Naive B cell (primary cell): ENCODE results near the gene PCDH9. TPM values are rescaled to one million over a fixed set of nuclear protein-coding genes. Genes with fewer than 3 reads are reported as not detected.

ENCODE experiments used
- ATAC-seq, 2 donors: fragments of 150-1000 bp; cut with Tn5 transposase; 2 replicates each; pipeline ENCODE4 v1.10.0; 2021; ENCODE audit warnings: low read depth in 2 of 2, mild to moderate bottlenecking in 2 of 2, moderate library complexity in 2 of 2
- DNase-seq: peaks from one replicate; pipeline ENCODE4 v3.0.0; 2022
- H3K27ac Mint-ChIP-seq, 6 donors: one replicate each; pipeline ENCODE4 v1.8.0; 2020 to 2022; ENCODE audit warnings: mild to moderate bottlenecking in 6 of 6, mixed read lengths in 6 of 6, moderate library complexity in 5 of 6, inconsistent platforms in 2 of 6
- H3K27me3 Mint-ChIP-seq, 3 donors: one replicate each; pipeline ENCODE4 v1.8.0; 2021 to 2022; ENCODE audit warnings: mixed read lengths in 3 of 3, mild to moderate bottlenecking in 1 of 3
- H3K36me3 Mint-ChIP-seq, 2 donors: one replicate each; pipeline ENCODE4 v1.8.0; 2020 to 2022; ENCODE audit warnings: mixed read lengths in 2 of 2, inconsistent platforms in 1 of 2, mild to moderate bottlenecking in 1 of 2
- H3K4me1 Mint-ChIP-seq, 3 donors: one replicate each; pipeline ENCODE4 v1.8.0; 2020 to 2022; ENCODE audit warnings: mixed read lengths in 3 of 3, inconsistent platforms in 1 of 3, mild to moderate bottlenecking in 1 of 3, moderate library complexity in 1 of 3
- H3K4me3 Mint-ChIP-seq, 8 donors: one replicate each; pipeline ENCODE4 v1.8.0; 2020 to 2022; ENCODE audit warnings: mild to moderate bottlenecking in 8 of 8, mixed read lengths in 8 of 8, moderate library complexity in 8 of 8, inconsistent platforms in 2 of 8
- H3K9me3 Mint-ChIP-seq, 7 donors: one replicate each; pipeline ENCODE4 v1.8.0; 2020 to 2022; ENCODE audit warnings: mixed read lengths in 7 of 7, mild to moderate bottlenecking in 5 of 7, inconsistent platforms in 2 of 7, moderate library complexity in 1 of 7
- polyA plus RNA-seq, 6 donors: library from polyadenylated mRNA; unstranded; fragments of 300-500 nt; fragmentation: Illumina TruSeq; gene quantifications; one replicate each; pipeline ENCODE4 v1.2.3, GENCODE V29; 2021; ENCODE audit warnings: low read depth in 6 of 6

PCDH9 gene
- polyA plus RNA-seq, 6 donors from 2014 or later: 49.9 to 70.2 (median 57.2) TPM

DNA sequence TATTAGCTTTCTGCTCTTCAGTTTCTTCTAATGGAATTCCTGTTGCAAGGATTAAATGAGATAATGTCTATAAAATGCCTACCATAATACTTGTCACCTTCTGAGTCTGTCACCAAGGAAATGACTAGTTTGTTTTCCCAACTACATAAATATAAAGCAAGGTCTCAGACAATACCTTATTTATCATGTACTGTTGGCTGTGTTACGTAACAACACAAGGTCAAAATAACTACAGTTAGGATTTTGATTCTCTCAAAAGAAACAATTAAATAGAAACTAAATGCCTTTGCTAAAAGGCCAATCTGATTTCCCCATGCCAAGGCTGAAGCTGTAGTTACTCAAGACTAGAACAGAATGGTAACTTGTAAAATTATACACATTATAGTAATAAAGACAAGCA is 134.5 kb downstream of the PCDH9 start:
- H3K27ac Mint-ChIP-seq: no peak overlapping the region
- no peaks in the 10 kb centered on the region for H3K27me3 Mint-ChIP-seq
- ATAC-seq (no peak), DNase-seq (no peak)
- no peaks in the 10 kb centered on the region for H3K9me3 Mint-ChIP-seq
- H3K4me3 Mint-ChIP-seq: no peak overlapping the region
- no peaks in the 10 kb centered on the region for H3K36me3 Mint-ChIP-seq
- peaks cover 0 to 3% (median 2%) of the 10 kb centered on the region in 3 donors for H3K4me1 Mint-ChIP-seq

DNA sequence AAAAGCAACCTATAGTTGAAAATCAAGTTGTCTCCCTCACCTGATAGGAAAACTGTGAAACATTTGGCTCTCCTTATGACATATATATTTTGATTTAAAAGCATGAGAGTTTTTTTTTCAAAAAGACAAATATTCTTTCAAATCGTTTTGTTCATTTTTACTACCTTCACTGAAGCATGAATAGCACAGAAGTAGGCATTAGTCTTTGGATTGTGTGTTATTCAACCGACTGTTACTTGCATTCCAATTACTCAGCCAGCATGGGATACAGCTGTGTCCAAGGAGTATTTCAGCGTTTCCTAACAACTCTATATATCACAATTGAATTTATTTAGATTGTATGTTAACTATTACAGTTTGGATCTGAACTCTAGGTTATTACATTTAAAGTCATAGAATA is 135.2 kb downstream of the PCDH9 start:
- Mint-ChIP-seq H3K4me3 (no peak overlapping the region), H3K4me1 (peaks cover 0 to 3% (median 2%) of the 10 kb centered on the region in 3 donors), H3K27me3 (no peaks in the 10 kb centered on the region), H3K36me3 (no peaks in the 10 kb centered on the region), H3K27ac (no peak overlapping the region), H3K9me3 (no peaks in the 10 kb centered on the region)
- ATAC-seq: no peak
- no peak for DNase-seq

DNA sequence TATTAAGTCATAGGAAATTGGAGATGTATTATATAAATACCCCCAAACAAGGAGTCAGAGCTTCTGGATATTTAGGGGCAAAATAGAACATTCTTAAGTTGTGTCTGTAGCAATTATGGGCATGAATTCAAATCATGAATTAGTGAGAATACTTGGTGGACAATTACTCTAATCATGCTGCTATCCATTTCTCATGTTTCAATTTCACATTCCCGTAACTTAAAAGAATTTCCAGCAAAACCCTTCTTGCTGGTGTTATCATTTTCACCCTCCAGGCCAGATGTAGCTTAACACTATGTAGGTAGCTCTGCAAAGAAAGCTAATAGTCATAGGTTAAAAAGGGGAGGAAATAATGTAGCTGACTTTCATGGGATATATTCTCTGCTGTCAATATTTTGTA is 136.1 kb downstream of the PCDH9 start:
- no peaks in the 10 kb centered on the region for H3K9me3 Mint-ChIP-seq
- ATAC-seq: no peak
- H3K36me3 Mint-ChIP-seq: no peaks in the 10 kb centered on the region

DNA sequence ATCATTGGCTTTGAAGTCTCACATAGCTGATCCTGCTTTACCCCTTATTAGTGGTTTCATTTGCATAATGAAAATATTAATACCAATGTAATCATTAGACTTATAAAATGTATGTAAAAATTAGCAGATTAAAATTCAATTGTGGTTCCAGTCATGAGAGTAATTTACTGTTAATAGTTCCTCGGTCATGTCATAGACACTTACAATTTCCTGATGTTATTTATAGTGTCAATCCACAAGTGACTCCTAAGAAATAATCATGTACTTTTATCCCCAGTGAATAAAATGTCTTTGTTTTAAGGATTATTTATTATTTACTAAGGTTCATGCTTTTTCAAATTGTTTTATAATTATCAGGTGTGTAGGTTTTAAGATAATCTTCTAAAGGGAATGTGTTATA is 138.5 kb downstream of the PCDH9 start:
- Mint-ChIP-seq H3K36me3 (no peaks in the 10 kb centered on the region), H3K9me3 (no peaks in the 10 kb centered on the region), H3K27ac (no peak overlapping the region), H3K4me3 (no peak overlapping the region), H3K4me1 (peaks cover under 1 to 3% (median 2%) of the 10 kb centered on the region in 3 donors), H3K27me3 (no peaks in the 10 kb centered on the region)
- DNase-seq: no peak
- no peak for ATAC-seq

More for the DNA sequence above, 136.1 kb downstream of the PCDH9 start:
- Mint-ChIP-seq H3K4me1 (peaks cover 0 to 3% (median 2%) of the 10 kb centered on the region in 3 donors), H3K27me3 (no peaks in the 10 kb centered on the region), H3K27ac (no peak overlapping the region), H3K4me3 (no peak overlapping the region)
- no peak for DNase-seq

DNA sequence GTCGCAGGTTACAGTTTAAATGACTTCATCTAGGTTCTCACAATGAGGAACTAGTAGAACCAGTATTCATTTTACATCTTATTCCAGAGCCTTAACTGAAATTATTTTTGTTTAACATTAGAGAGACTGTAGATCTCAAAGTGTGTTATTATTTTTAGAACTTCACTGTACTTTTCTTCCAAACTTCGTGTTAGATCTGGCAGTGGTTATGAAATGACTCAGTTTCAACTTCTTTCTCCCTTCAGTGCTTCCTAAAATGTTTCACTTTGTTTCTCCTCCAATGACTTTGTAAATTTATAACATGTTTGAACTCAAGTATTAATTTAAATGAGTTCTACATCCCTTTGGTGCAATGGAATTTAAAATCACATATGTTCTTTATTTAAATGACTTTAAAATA is 139.3 kb downstream of the PCDH9 start:
- ATAC-seq (no peak), DNase-seq (no peak)
- Mint-ChIP-seq H3K27me3 (no peaks in the 10 kb centered on the region), H3K27ac (peak overlapping the region in 1 of 6 donors; percentile 34), H3K36me3 (no peaks in the 10 kb centered on the region), H3K4me1 (peaks cover 0 to 7% (median 5%) of the 10 kb centered on the region in 3 donors), H3K9me3 (no peaks in the 10 kb centered on the region), H3K4me3 (no peak overlapping the region)

DNA sequence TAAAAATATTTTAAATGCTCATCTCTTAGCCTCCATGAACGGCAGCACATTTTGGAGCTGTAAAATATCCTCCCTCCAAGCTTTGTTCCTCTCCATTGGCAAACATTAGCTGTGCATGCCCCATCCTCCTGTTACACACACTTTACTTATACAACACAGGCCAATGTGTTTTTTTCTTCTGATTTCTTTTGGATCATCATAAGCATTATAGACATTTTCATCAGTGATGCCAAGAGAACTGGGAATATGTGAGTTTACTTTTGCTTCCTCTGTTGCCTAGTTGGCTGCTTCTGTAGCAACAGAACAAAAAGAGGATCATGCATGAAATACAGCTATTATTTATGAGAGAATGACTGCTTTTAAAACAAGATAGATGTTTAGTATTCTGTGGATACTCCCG is 142.6 kb downstream of the PCDH9 start:
- Mint-ChIP-seq H3K36me3 (no peaks in the 10 kb centered on the region), H3K27me3 (no peaks in the 10 kb centered on the region), H3K4me1 (peaks cover 0 to 7% (median 5%) of the 10 kb centered on the region in 3 donors), H3K4me3 (no peak overlapping the region), H3K27ac (peak overlapping the region in 1 of 6 donors; percentile 47), H3K9me3 (no peaks in the 10 kb centered on the region)
- DNase-seq (no peak), ATAC-seq (no peak)

DNA sequence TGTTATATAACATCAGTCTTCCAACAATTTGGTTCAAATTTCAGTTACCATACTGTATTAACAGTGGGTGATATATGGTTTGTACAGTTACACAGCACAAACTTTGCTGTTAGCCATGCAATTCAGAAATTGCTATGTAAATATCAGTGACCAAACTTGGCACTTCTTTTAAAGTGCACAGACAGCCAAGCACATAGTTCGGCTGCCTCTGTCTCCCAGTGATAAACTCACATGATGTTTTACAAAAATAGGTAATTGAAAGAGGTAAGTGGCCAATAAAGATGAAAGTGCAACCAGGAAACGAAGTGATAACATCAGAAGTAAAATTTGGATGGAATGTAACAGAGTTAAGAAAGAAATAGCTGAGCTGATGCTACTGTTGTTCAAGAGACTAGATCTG is 143.9 kb downstream of the PCDH9 start:
- no peak for ATAC-seq
- no peaks in the 10 kb centered on the region for H3K36me3 Mint-ChIP-seq
- H3K27ac Mint-ChIP-seq: no peak overlapping the region
- no peak overlapping the region for H3K4me3 Mint-ChIP-seq
- H3K27me3 Mint-ChIP-seq: no peaks in the 10 kb centered on the region
- no peak for DNase-seq
- no peaks in the 10 kb centered on the region for H3K9me3 Mint-ChIP-seq
- H3K4me1 Mint-ChIP-seq: peaks cover 0 to 7% (median 5%) of the 10 kb centered on the region in 3 donors

DNA sequence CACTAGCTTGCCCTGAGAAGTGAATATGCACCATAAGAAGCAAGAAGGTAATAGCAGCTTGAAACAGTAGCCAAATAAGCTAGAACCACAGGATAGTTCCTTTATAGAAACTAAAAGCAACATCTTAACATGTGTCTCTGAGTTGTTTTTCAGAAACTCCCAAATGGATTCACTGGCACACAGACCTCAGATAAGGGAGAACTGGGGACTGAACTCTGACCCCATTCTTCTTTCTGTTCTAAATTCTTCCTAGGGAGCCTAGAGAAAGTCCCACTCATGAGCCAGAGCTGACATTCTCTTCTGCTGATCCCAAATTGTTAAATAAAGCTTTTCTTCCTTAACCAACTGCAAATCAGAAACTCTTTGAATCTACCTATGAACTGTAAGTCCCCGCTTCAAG is 146.1 kb downstream of the PCDH9 start:
- Mint-ChIP-seq H3K36me3 (no peaks in the 10 kb centered on the region), H3K27me3 (no peaks in the 10 kb centered on the region), H3K27ac (peak overlapping the region in 1 of 6 donors; percentile 17), H3K4me3 (no peak overlapping the region), H3K4me1 (peaks cover 0 to 5% (median 4%) of the 10 kb centered on the region in 3 donors), H3K9me3 (no peaks in the 10 kb centered on the region)
- ATAC-seq (no peak), DNase-seq (no peak)

DNA sequence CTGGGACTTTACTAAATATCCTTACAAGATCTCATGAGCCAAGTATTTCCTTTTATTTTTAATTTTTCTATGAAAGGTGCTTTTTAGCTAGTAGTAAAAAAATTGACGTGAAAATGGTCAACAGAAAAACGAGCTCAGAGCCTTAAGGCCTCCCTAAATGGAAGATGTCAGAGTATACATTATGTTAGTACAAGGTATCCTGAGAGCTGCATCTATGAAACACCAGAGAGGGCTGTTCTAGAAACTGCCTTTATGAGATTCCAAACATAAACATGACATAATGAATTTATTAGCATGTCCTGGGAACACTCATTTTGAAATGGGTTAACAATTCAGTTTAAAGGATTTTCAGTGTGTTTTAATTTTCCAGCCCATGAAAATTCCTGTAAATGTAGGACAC is 146.6 kb downstream of the PCDH9 start:
- ATAC-seq (no peak), DNase-seq (no peak)
- Mint-ChIP-seq H3K4me1 (peaks cover under 1 to 8% (median 4%) of the 10 kb centered on the region in 3 donors), H3K36me3 (no peaks in the 10 kb centered on the region), H3K27me3 (no peaks in the 10 kb centered on the region), H3K9me3 (no peaks in the 10 kb centered on the region), H3K4me3 (no peak overlapping the region), H3K27ac (peak overlapping the region in 1 of 6 donors; percentile 17)

DNA sequence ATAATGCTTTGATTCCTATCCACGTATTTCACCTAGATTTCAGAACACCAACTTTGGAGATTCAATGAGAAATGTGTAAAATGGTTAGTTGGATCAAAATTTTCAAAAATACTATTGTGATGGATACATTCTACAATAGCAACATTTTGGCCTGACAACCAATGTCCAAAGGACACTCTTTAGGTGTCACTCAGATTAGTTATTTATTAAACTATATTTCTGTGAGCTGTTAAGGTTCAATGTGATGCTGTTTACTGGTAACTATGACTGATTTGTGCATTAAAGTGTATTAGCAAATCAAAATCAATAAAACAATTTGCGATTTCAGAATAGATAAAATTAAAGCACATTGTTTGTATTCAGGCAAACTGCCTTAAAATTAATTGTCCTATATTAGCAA is 149.8 kb downstream of the PCDH9 start:
- ATAC-seq: no peak

DNA sequence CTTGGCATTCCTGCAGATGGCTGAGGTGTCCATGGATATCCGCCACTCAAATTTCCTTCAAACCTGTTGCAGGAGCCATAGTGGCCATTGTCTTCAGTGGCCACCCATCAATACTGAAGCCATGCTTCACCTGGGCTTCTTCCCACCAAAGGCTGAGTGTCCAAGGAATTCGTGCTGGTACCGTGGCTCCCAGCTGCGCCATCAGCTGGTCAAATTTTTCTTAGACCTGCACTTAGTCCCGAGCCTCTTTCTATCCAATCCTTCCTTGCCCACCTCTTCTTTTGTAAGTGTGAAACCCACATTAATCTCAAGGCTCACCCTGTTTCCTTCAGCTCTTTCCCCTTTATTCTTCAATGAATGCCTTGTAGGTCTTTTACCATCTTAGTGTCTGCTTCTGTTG is 152.1 kb downstream of the PCDH9 start:
- peak overlapping the region in 1 of 6 donors; percentile 56 for H3K27ac Mint-ChIP-seq
- peaks cover 0 to 5% (median 0%) of the 10 kb centered on the region in 7 donors for H3K9me3 Mint-ChIP-seq
- no peaks in the 10 kb centered on the region for H3K27me3 Mint-ChIP-seq
- H3K4me3 Mint-ChIP-seq: no peak overlapping the region
- no peaks in the 10 kb centered on the region for H3K36me3 Mint-ChIP-seq
- peaks cover 10 to 16% (median 15%) of the 10 kb centered on the region in 3 donors for H3K4me1 Mint-ChIP-seq
- ATAC-seq (no peak), DNase-seq (no peak)

More for the DNA sequence above, 149.8 kb downstream of the PCDH9 start:
- Mint-ChIP-seq H3K27me3 (no peaks in the 10 kb centered on the region), H3K27ac (no peak overlapping the region), H3K36me3 (no peaks in the 10 kb centered on the region), H3K4me1 (peaks cover 5 to 16% (median 15%) of the 10 kb centered on the region in 3 donors), H3K9me3 (peaks cover 0 to 5% (median 0%) of the 10 kb centered on the region in 7 donors), H3K4me3 (no peak overlapping the region)
- no peak for DNase-seq

DNA sequence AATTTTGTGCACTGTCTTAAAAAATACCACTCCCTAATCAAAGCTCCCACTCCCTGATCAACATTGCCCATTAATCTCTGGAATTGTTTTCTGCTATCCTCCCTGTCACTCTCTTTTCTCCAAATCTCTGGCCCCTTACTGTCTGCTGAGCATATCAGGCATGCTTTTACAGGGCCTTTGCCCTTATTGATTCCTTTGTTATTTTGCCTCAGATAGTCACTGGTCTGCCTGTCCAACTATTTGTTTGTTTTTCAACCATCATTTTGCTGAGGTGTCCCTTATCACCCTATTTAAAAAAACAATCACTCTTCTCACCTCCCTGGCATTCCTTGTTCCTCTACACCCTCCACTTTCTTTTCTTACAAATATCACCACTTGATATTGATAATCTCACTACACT is 153.0 kb downstream of the PCDH9 start:
- DNase-seq: no peak
- no peak for ATAC-seq
- Mint-ChIP-seq H3K9me3 (peaks cover 0 to 5% (median 0%) of the 10 kb centered on the region in 7 donors), H3K4me3 (no peak overlapping the region), H3K27ac (peak overlapping the region in 3 of 6 donors; percentile 14 to 62 (median 27)), H3K4me1 (peaks cover 15 to 20% (median 19%) of the 10 kb centered on the region in 3 donors), H3K36me3 (no peaks in the 10 kb centered on the region), H3K27me3 (no peaks in the 10 kb centered on the region)

DNA sequence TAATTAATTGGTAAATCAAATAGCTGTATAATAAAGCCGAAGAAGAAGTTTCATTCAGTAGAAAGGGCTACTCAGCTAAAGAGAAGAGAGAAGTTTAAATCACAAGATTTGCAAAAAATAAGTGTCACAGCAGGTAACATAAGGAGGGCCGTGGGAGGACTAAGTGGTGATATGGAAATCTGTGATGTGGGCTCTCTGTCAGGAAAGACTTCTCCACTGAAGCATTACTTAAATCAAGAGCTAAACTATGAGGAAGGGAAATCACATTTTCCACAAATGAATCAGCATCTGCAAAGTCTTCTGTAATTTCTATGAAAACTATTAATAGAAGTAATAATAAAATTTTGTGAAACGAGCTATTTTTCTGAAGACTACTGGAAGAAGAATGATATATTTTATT is 153.8 kb downstream of the PCDH9 start:
- DNase-seq: no peak
- peaks cover 0 to 5% (median 0%) of the 10 kb centered on the region in 7 donors for H3K9me3 Mint-ChIP-seq
- peak overlapping the region in 4 of 6 donors; percentile 2 to 82 (median 42) for H3K27ac Mint-ChIP-seq
- no peak overlapping the region for H3K4me3 Mint-ChIP-seq
- no peak for ATAC-seq
- peaks cover 20 to 21% (median 20%) of the 10 kb centered on the region in 3 donors for H3K4me1 Mint-ChIP-seq
- no peaks in the 10 kb centered on the region for H3K27me3 Mint-ChIP-seq
- no peaks in the 10 kb centered on the region for H3K36me3 Mint-ChIP-seq

DNA sequence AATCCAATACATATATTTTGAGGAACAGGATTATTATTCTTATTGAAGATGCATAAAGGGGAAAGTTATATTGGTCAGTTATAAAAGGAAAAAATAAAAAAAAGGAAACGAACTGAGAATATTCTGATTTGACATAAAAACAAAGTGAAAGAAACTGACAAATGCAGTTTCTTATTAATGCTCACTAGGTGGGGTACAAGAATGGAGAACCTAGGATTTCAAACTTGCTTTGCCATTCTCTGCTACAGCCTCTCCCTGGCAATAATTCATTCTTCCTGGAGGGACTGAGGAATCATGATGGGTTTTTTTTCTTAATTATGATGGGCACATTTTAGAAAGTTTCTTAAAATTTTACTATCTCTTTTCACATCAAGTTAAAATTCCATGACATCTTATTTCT is 154.9 kb downstream of the PCDH9 start:
- ATAC-seq (no peak), DNase-seq (no peak)
- Mint-ChIP-seq H3K4me3 (peak overlapping the region in 5 of 8 donors; percentile 12 to 57 (median 13)), H3K36me3 (no peaks in the 10 kb centered on the region), H3K27ac (no peak overlapping the region), H3K9me3 (peaks cover 0 to 5% (median 0%) of the 10 kb centered on the region in 7 donors), H3K27me3 (no peaks in the 10 kb centered on the region), H3K4me1 (peaks cover 20 to 21% (median 20%) of the 10 kb centered on the region in 3 donors)
